GM19438 (cell line): ENCODE measurements around the gene GLYATL3.

Experiments
- ATAC-seq: cut with Tn5 transposase; IDR thresholded peaks from one replicate; pipeline ENCODE4 v1.9.1; 2021; ENCODE audit warnings: low read depth; ENCODE audit not compliant: unreplicated experiment

The GLYATL3 gene

DNA sequence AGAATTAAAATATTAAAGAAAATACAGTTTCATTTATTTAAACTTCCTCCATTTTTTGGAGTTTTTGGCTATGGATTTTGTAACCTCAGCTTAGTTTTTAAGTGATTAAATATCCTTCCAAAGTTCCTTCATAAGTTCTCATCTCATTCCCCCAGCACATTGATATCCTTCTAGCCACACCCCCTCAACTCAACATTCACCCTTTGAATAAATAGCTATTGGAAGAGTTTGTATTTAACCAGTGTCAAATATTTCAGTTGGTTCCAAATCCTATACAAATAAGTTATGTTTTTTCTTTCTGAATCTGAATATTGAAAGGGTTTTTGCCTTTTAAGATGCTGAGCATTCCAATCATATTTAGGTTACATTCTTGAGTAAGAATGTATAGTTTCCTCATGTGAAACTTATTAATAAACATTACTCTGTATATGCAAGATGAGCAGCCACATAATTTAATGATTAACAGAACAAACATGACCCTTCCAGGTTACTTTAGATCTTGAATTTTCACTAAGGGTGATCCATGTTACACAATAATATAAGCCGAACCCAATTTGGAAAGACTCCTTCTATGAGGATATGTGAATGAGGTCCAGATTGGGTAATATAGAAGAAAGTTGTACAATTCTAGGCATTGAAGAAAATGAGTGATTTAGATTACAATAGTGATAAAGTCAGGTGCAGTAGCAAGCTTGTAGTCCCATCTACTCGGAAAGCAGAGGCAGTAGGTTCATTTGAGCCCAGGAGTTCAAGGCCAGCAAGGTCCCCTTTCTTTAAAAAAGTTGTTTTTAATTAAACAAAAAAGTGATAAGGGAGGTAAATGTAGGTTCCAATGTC lies 13.6 kb downstream of the GLYATL3 start:
- no peak for ATAC-seq

DNA sequence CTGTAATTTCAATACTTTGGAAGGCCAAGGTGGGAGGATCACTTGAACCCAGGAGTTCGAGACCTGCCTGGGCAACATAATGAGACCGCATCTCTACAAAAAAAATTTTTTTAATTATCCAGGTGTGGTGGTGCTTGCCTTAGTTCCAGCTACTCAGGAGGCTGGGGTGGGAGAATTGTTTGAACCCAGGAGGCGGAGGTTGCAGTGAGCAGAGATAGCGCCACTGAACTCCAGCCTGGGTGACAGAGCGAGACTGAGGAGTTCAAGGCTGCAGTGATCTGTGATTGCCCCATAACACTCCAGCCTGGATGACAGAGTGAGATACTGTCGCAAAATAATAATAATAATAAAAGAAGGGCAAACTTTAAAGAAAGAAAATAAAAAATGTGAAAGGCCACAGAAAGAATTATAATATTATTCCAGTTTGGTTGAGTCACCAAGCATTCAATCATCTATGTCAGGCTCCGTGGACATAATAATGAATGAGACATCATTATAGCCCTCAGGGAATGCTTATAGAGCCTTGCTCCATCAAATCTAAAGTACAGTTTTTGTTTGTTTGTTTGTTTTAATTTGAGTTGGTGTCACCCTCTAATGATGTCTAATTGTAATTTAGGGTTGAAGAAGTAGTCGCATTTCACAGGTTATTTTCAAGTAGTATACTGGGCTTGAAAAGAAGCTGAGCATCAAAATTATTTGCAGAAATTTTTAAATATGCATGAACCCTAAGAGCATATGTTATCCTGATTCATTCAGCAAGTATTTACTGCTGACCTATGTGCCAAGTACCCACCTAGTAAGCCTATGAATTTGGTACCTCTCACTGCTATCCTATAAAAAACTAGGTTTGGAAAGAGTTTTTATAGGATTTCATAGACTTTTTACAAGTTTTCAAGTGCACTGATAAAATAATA lies 15.1 kb downstream of the GLYATL3 start:
- no peak for ATAC-seq

DNA sequence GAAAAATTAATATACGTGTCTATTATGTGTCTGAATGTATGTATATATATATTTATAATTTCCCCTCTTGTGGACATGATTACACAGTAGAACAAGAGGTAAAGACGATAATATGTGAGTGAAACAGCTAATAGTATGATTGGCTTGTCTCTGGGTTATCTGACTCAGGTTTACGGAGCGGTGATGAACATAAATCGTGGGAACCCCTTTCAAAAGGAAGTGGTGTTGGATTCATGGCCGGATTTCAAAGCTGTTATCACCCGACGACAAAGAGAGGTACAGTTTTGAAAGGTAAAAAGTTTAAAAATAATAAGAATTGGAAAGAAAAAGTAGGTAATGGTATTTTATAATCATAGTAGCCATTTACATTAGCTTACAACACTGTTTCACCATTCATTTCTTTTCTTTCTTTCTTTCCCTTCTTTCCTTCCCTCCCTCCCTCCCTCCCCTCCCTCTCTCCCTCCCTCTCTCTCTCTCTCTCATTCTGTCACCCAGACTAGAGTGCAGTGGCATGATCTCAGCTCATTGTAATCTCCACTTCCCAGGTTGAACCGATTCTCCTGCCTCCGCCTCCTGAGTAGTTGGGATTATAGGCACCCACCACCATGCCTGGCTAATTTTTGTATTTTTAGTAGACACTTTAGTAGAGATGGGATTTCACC lies 15.9 kb downstream of the GLYATL3 start:
- ATAC-seq = no peak

DNA sequence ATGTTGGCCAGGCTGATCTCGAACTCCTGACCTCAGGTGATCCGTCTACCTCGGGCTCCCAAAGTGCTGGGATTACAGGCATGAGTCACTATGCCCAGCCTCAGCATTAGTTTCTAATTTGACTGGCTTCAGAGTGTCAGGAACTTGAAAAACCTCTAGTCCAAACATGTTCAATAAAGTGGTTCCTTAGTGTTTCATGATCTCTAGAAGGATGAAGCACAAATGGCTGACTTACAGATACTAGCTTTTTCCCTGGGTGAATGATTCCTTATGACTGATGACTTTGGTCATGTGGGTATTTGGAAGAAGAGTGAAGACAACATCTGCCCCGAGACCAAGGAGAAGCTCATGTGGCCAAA lies 16.4 kb downstream of the GLYATL3 start:
- no peak for ATAC-seq

DNA sequence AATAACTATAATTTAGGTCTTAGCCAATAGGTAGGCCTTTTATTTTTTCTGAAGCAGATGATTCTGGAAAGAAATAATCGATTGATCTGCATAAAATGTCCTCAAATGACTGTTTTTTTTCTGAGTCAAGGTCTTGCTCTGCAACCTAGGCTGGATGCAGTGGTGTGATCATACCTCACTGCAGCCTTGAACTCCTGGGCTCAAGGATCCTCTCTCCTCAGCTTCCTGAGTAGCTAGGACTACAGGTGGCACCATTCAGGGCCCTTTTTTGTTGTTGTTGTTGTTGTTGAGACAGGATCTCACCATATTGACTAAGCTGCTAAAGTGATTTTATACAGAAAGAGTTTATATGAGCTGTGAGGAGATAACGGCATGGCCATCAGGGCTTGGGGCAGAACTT lies 18.2 kb downstream of the GLYATL3 start:
- no peak for ATAC-seq

DNA sequence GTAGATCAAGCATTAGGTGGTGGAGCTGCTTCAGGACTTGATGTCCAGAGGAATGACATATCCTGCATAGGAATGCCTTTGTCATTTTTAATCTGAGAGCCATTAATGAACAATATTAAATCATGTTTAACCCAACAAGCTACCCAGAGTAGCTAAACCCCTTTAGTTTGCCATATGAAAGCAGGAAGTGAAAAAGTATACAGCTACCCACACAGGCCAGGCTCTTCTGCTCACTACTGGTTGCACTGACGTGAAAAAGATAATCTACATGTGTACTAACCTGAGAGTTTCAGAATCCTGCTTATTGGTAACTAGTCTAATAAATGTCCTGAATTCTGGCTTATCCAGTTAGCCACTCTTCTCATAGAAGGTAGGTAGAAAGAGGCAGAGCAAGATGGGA lies 19.9 kb downstream of the GLYATL3 start:
- peak; percentile 72 for ATAC-seq

DNA sequence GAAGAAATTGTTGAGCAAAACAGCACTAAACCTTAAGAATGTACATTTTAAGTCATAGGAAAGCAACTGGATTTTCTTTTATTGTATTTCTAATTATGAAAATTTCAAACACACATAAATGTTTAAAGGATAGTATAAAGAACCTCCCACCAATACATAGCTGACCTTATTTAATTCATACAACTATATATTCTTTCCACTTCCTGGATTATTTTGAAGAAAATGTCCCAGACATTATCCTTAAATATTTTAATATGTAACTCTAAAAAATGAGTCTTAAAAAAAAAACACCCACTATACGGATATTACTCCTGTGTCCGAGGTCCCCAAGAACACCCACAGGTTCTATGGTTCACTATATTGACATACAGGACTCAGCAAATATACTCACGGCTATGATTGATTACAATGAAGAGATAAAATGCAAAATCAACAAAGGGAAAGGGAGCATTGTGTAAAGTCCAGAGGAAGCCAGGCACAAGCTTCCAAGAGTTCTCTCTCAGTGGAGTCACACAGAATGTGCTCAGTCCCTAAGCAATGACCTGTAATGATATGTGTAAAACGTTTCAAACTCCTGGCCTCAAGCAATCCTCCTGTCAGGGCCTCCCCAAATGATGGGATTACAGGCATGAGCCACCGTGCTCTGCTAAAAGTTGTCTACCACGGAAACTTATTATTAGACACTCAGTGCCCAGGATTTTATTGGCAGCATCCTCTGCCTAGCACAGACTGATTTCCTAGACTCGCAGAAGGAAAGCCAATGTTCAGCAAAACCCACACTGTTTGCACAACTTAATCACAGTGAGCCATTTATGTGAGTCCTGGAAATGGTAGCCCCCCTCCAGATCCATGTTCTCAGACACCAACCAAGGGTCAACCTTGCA lies 23.2 kb downstream of the GLYATL3 start:
- ATAC-seq = no peak

DNA sequence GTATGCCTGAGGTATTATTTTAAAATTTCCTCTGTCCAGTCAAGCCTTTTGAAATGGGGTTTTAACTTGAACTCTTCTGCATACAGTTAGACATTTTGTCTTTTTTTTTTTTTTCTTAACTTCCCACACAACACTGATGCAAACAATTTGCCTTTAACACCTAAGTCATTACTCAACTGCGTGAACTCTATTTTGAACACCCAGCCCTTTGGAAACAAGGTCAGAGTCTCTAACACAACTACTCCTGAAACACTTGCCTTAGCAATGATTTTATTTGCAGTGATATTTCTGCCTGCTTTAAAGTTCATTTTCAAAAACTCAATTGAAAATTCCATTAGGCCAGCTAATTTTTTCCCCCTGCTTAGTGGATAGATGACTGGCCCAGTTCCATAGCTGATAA lies 24.2 kb downstream of the GLYATL3 start:
- no peak for ATAC-seq

DNA sequence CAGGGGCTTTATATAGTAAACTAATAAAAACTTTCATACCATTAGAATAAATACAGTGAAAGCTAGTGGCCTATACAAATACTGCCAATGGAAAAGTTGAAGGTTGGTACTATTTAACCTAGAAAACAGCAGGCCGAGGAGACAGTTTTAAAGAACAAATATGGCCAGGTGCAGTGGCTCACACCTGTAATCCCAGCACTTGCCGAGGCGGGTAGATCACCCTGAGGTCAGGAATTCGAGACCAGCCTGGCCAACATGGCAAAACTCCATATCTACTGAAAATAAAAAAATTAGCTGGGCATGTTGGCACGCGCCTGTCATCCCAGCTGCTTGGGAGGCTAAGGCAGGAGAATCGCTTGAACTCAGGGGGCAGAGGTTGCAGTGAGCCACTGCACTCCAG lies 24.8 kb downstream of the GLYATL3 start:
- ATAC-seq = no peak

DNA sequence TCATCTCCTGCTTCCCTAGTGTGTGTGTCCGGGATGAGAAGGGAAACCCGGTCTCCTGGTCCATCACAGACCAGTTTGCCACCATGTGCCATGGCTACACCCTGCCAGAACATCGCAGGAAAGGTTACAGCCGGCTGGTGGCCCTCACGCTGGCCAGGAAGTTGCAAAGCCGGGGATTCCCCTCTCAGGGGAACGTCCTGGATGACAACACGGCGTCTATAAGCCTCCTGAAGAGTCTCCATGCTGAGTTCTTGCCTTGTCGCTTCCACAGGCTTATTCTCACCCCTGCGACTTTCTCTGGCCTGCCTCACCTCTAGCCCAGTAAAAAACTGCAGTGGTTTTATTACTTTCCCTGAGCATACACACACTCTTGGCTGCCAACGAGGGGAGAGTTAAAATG lies 26.9 kb downstream of the GLYATL3 start:
- no peak for ATAC-seq

DNA sequence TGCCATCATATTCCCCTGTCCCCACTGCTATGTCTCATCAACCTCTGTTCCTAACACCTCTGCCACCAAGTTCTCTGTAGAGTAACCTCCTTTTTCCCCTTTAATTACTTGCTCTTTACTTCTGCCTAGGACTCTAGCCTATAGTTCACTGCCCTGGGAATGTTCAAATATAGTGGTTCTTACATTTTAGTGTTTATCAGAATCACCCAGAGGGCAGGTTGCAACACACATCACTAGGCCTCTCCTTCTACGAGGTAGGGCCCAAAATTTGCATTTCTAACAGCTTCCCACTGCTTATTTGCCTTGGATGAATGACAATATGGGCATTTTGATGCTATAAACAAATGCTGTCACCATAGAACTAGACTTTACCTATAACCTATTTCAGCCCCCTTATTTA lies 27.6 kb downstream of the GLYATL3 start:
- ATAC-seq = no peak

DNA sequence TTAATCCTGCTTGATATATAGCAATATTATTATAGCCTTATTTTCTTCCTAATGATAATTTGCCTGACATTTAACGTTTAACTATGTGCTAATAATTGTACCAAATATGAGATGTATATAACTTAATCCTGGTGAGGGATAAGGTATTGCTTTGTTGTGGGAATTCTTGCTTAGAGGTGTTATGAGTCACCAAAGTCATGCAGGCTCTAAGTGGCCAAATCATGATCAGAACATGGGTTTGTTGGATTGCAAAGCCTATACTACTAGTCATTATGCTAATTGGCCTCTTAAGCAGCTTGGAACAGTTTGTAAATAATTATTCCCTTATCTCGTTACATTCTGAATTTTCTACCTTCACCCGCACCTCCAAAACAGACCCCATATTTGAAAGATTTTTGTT lies 28.8 kb downstream of the GLYATL3 start:
- ATAC-seq = no peak

DNA sequence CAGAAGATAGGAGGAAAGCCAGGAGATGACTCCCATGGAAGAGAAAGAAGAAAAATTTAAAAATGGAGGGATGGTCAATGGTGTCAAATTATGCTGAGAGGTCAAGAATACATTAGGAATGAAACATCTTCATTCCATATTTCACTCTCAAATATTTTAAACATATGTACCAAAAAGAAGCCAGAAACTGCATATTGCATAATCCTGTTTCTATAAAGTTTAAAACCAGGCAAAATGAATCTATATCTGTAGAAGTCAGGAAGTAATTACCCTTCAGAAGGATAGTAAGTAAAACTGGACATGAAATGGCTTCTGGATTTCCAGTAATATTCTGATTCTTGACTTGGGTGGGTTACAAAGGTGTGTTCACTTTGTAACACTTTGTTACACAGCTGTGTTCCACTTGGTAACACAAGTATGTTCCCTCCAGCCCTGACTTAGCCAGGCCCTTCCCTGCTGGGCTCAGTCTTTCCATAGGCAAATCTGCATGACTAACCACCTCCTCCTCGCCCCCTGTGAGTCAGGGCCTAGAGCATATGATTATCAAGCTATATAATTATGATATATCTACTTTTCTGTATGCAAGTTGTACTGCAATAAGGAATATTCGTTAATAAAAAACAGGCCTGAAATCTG lies 30.5 kb downstream of the GLYATL3 start:
- ATAC-seq = no peak

DNA sequence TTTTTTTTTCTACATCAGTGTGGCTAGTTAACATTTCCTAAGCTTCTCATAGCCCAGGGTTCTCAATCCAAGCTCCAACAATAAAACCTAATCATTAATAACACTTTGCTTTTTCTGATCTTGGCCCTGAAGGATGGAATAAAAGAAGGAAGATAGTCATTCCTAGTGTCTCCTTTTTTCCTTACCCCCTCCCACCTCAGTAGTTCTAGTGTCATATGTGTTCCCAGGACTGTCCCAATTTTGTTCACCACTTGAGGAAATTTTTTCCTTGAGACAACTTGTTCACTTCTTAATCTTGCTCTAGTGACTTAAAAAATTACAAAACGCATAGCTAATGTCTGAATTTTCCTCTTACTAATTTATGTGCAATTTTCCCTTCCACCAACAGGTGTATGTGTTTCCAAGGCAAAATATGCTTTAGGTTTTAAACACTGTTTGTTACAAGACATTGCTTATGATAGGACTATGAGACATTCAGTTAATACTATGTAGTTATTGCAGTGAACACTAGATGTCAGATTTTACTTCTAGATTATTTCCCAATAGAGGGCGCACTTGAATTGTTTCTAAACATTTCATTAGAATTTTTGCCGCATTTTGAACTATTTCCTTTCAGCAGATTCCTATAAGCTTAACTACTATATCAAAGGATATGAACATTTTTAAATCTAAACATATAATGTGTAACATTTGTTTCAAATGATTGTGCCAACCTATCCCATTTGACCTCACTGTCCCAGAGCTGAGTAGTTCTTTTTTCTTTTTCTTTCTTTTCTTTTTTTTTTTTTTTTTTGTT lies 32.2 kb downstream of the GLYATL3 start:
- peak; percentile 96 for ATAC-seq

DNA sequence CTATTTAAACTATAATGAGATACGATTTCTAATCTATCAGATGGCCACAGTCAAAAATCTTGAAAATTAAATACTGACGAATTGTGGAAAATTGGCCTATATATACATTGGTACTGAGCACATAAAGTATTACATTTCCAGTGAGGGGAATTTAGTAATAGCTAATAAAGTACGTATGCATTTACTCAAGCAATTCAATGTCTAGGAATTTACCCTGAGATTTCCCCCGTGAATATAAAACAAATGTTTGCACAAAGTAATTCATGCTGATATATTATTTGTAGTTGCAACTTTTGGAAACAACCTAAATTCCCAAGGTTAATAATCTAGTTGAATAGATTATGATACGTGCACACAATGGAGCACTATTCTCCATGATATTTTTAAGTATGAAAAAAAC lies 36.1 kb downstream of the GLYATL3 start:
- ATAC-seq = no peak

DNA sequence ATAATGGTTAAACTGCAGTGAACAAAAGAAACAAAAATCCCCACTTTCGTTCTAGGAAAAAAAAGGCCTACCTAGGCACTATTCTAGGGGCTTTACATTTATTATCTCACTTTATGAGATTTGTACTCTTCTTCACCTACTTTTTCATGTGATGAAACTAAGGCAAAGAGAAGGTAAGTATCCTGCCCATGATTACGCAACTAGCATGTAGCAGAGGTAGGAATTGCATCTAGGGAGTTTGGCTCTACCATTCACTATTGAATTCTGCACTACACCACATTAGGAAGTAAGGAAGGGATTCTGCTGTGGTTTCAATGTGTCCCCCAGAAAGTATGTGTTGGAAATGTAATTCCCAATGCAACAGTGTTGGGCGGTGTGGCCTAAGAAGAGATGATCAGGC lies 39.4 kb downstream of the GLYATL3 start:
- ATAC-seq = no peak

DNA sequence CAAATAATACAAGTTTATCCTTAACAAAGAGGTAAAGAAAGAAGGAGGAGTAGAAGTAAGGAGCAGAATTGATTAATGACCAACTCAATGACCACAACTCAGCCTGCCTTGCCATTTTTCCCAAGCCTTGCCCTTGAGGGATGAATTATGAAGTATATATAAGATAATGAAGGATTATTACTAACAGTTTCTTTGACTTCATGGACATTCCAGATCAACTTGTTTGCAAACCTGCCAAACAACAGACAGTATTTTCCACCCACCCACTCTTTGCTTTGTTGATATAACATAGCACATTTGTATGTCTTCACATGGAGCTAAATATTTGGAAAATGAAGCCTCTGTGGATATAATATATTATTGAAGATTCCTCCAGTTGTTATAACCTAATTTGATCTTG lies 40.9 kb downstream of the GLYATL3 start:
- ATAC-seq = no peak

DNA sequence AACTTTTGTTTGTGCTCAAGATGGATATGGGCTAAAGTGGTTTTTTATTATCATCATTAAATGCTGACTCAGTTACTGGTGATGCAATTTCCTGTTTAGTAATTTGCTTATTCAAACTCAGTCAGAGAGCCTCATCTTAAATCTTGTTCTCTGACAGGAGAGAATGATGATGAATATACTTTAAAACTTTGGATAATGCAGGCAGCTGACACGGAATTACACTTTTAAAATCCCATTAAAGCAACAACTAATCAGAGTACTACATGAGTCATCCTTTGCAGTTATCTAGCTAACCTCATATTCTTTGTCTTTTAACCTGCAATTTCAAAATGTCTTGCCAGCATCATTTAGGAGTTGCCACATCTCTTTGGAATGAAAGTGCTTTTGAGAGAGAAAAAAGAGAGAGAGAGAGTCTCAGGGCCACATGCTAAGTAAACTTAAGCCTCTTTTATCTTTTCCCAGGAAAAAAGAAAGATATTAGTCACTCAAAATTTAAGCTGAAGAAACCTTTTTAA lies 41.5 kb downstream of the GLYATL3 start:
- ATAC-seq = no peak

DNA sequence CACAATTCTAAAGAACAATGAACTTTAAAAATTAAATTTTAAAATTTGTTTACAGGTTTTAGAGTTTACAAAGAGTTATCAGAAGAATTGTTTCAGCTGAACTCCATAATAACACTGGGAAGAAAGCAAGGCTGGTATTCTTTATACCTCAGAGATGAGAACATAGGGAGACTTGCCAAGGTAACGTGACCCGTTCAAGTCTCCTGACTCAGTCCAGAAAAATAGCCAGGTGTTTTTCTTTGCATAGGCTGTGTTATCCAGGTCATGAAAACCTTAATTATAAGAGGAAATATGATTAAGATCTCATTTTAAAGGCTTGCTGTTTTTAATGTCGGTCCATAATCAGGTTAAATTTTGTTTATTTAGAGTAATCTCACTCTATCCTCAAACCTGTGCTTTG lies 42.2 kb downstream of the GLYATL3 start:
- no peak for ATAC-seq
